SU-DHL-6 (cell line): ENCODE results near the gene C12orf60.

ENCODE experiments used
- EZH2phosphoT487 ChIP-seq: fragments of 200-600 bp; sonication (generic), shearing (Covaris generic); conservative IDR thresholded peaks from 2 replicates; pipeline ENCODE4 v1.6.1; 2018; ENCODE audit warnings: mild to moderate bottlenecking, antibody characterized with exemption, low read length, moderate library complexity, mixed read lengths
- TF ChIP-seq, protein P1 (sequence below): fragments of 200-600 bp; sonication (generic); IDR thresholded peaks from one replicate; pipeline ENCODE4 v1.5.1; 2017; ENCODE audit warnings: antibody characterized with exemption, mild to moderate bottlenecking, low read length, moderate library complexity; ENCODE audit not compliant: insufficient read depth, poor library complexity, severe bottlenecking

DNA sequence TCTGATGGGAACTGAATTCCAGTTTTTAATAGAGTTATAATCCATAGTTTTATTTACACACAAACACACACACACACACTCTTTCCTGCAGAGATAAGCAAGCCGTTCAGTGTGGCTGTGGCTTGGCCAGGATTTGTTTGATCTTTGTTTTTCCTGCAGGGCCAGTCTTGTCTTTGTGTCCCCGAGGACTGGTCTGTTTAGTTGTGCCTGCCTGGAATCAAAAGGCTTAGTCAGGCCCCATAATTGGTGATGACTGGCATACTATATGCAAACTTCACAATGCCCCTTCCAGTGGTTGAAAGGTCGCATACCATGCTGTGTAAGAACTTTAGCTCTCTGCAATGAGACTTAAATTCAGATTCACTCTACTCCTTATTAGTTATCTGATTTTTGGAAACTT lies 26.2 kb upstream of the C12orf60 start:
- TF ChIP-seq, protein P1, sequence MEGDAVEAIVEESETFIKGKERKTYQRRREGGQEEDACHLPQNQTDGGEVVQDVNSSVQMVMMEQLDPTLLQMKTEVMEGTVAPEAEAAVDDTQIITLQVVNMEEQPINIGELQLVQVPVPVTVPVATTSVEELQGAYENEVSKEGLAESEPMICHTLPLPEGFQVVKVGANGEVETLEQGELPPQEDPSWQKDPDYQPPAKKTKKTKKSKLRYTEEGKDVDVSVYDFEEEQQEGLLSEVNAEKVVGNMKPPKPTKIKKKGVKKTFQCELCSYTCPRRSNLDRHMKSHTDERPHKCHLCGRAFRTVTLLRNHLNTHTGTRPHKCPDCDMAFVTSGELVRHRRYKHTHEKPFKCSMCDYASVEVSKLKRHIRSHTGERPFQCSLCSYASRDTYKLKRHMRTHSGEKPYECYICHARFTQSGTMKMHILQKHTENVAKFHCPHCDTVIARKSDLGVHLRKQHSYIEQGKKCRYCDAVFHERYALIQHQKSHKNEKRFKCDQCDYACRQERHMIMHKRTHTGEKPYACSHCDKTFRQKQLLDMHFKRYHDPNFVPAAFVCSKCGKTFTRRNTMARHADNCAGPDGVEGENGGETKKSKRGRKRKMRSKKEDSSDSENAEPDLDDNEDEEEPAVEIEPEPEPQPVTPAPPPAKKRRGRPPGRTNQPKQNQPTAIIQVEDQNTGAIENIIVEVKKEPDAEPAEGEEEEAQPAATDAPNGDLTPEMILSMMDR, result no peak
- TF ChIP-seq EZH2phosphoT487, result no peak
